WTC11 (cell line): ENCODE measurements around the gene CLIC2. TPM values are rescaled to one million over a fixed set of nuclear protein-coding genes. Genes with fewer than 3 reads are reported as not detected.

ENCODE experiments used
- ATAC-seq: fragments of 200-7000 bp; cut with Tn5 transposase; 2 replicates; pipeline ENCODE4 v1.10.0; 2021; ENCODE audit warnings: mild to moderate bottlenecking, moderate library complexity
- CTCF ChIA-PET: fragments of 300-600 bp; sonication (Branson Sonifier 250); formaldehyde crosslinking; loops from one replicate; lab custom pipeline; 2021; ENCODE audit warnings: antibody characterized with exemption; lab: Charles Lee
- POLR2A ChIA-PET: fragments of 350-600 bp; sonication (Branson Sonifier 250); formaldehyde crosslinking; loops from one replicate; lab custom pipeline; 2021; ENCODE audit warnings: antibody characterized with exemption; lab: Charles Lee
- DNase-seq: peaks from one replicate; pipeline ENCODE4 v3.0.0; 2021; ENCODE audit warnings: low spot score
- H3K27ac Mint-ChIP-seq: 2 replicates; pipeline ENCODE4 v1.8.0; 2021; ENCODE audit warnings: mixed read lengths
- H3K27me3 Mint-ChIP-seq: 2 replicates; pipeline ENCODE4 v1.8.0; 2021; ENCODE audit warnings: low read depth, mild to moderate bottlenecking, moderate library complexity, mixed read lengths
- H3K36me3 Mint-ChIP-seq: 2 replicates; pipeline ENCODE4 v1.8.0; 2021; ENCODE audit warnings: mixed read lengths
- H3K4me1 Mint-ChIP-seq: 2 replicates; pipeline ENCODE4 v1.8.0; 2022; ENCODE audit warnings: mixed read lengths
- H3K4me3 Mint-ChIP-seq: 2 replicates; pipeline ENCODE4 v1.8.0; 2021; ENCODE audit warnings: mild to moderate bottlenecking, moderate library complexity, mixed read lengths
- H3K9me3 Mint-ChIP-seq: 2 replicates; pipeline ENCODE4 v1.8.0; 2021; ENCODE audit warnings: mixed read lengths
- FOXJ3 ChIP-seq: sonication (generic); formaldehyde crosslinking; IDR thresholded peaks from 2 replicates; pipeline ENCODE4 v1.9.0; 2021; ENCODE audit warnings: missing genetic modification reagents, mild to moderate bottlenecking, borderline replicate concordance
- FOXP1 ChIP-seq: sonication (generic); formaldehyde crosslinking; IDR thresholded peaks from 2 replicates; pipeline ENCODE4 v1.8.0; 2022; ENCODE audit warnings: missing genetic modification reagents, mild to moderate bottlenecking, moderate library complexity, borderline replicate concordance
- GTF2I ChIP-seq: fragments of 250-450 bp; sonication (Bioruptor Pico); conservative IDR thresholded peaks from 2 replicates; pipeline ENCODE4 v1.4.0; 2021; ENCODE audit warnings: mild to moderate bottlenecking
- IRF2 ChIP-seq: sonication (generic); formaldehyde crosslinking; IDR thresholded peaks from 2 replicates; pipeline ENCODE4 v1.8.0; 2022; ENCODE audit warnings: low read depth, missing genetic modification reagents, borderline replicate concordance
- MXD4 ChIP-seq: fragments of 250-450 bp; sonication (Bioruptor Pico); IDR thresholded peaks from 2 replicates; pipeline ENCODE4 v1.8.0; 2021; ENCODE audit warnings: mild to moderate bottlenecking, moderate library complexity, borderline replicate concordance
- MYBL2 ChIP-seq: sonication (generic); formaldehyde crosslinking; IDR thresholded peaks from 2 replicates; pipeline ENCODE4 v1.8.1; 2023; ENCODE audit warnings: mild to moderate bottlenecking, moderate library complexity, missing genetic modification reagents
- ZNF423 ChIP-seq: fragments of 250-450 bp; sonication (Bioruptor Pico); IDR thresholded peaks from 2 replicates; pipeline ENCODE4 v2.1.2; 2022; ENCODE audit warnings: mild to moderate bottlenecking, moderate library complexity
- ZNF671 ChIP-seq: fragments of 250-450 bp; sonication (Bioruptor Pico); IDR thresholded peaks from 2 replicates; pipeline ENCODE4 v1.8.0; 2021; ENCODE audit warnings: mild to moderate bottlenecking
- total RNA-seq: library from RNA; stranded (reverse); gene quantifications from 3 replicates; pipeline ENCODE4 v1.2.3, GENCODE V29; 2021
- TF ChIP-seq, protein P1 (sequence below): fragments of 200-600 bp; IDR thresholded peaks from 2 replicates; pipeline ENCODE4 v1.8.0; 2022; ENCODE audit warnings: antibody characterized with exemption
- TF ChIP-seq, protein P2 (sequence below): sonication (generic); formaldehyde crosslinking; IDR thresholded peaks from 2 replicates; pipeline ENCODE4 v1.8.0; 2023; ENCODE audit warnings: missing genetic modification reagents, mild to moderate bottlenecking, borderline replicate concordance
- TF ChIP-seq, protein P3 (sequence below): sonication (generic); formaldehyde crosslinking; IDR thresholded peaks from 2 replicates; pipeline ENCODE4 v1.8.1; 2022; ENCODE audit warnings: missing genetic modification reagents, borderline replicate concordance
- TF ChIP-seq, protein P4 (sequence below): sonication (generic); formaldehyde crosslinking; IDR thresholded peaks from 2 replicates; pipeline ENCODE4 v1.8.1; 2023; ENCODE audit warnings: mild to moderate bottlenecking, moderate library complexity, missing genetic modification reagents
- TF ChIP-seq, protein P5 (sequence below): sonication (generic); formaldehyde crosslinking; IDR thresholded peaks from 2 replicates; pipeline ENCODE4 v1.8.0; 2022; ENCODE audit warnings: mild to moderate bottlenecking, missing genetic modification reagents
- TF ChIP-seq, protein P6 (sequence below): sonication (generic); formaldehyde crosslinking; IDR thresholded peaks from 2 replicates; pipeline ENCODE4 v1.8.1; 2022; ENCODE audit warnings: low read depth, missing genetic modification reagents, borderline replicate concordance
- TF ChIP-seq, protein P7 (sequence below): fragments of 250-450 bp; sonication (Bioruptor Pico); IDR thresholded peaks from 2 replicates; pipeline ENCODE4 v1.8.0; 2021; ENCODE audit warnings: mild to moderate bottlenecking
- TF ChIP-seq, protein P8 (sequence below): sonication (generic); formaldehyde crosslinking; IDR thresholded peaks from 2 replicates; pipeline ENCODE4 v1.8.1; 2023; ENCODE audit warnings: mild to moderate bottlenecking, missing genetic modification reagents, moderate library complexity

CLIC2 gene
- total RNA-seq, 1 experiment from 2014 or later, result 0.66 TPM

DNA sequence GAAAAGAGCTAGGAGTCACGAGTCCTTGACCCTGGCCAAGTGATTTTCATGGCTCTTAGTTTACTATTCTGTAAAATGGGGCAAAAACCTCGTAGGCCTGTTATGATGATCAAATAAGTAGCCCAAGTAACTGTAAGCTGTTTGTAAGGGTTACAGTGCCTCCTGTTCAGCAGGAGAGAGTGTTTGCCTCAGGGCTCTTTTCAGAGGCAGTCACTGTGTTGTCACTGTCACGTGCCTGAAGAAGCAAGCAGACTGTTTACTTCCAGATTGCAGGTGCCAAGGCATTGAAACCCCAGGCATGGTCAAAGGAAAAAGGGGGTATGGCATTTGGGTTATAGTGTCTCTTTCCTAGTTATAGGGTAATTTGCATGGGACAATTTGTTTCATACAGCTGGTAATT, 74.7 kb downstream of the CLIC2 start:
- ChIA-PET POLR2A (no interaction called here), CTCF (no interaction called here)
- TF ChIP-seq, protein P1, sequence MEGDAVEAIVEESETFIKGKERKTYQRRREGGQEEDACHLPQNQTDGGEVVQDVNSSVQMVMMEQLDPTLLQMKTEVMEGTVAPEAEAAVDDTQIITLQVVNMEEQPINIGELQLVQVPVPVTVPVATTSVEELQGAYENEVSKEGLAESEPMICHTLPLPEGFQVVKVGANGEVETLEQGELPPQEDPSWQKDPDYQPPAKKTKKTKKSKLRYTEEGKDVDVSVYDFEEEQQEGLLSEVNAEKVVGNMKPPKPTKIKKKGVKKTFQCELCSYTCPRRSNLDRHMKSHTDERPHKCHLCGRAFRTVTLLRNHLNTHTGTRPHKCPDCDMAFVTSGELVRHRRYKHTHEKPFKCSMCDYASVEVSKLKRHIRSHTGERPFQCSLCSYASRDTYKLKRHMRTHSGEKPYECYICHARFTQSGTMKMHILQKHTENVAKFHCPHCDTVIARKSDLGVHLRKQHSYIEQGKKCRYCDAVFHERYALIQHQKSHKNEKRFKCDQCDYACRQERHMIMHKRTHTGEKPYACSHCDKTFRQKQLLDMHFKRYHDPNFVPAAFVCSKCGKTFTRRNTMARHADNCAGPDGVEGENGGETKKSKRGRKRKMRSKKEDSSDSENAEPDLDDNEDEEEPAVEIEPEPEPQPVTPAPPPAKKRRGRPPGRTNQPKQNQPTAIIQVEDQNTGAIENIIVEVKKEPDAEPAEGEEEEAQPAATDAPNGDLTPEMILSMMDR, result no peak
- no peak for TF ChIP-seq ZNF671 (CRISPR knock-in tag)
- no peak for TF ChIP-seq ZNF423 (CRISPR knock-in tag)
- no peak for TF ChIP-seq IRF2 (CRISPR knock-in tag)
- TF ChIP-seq, protein P2, sequence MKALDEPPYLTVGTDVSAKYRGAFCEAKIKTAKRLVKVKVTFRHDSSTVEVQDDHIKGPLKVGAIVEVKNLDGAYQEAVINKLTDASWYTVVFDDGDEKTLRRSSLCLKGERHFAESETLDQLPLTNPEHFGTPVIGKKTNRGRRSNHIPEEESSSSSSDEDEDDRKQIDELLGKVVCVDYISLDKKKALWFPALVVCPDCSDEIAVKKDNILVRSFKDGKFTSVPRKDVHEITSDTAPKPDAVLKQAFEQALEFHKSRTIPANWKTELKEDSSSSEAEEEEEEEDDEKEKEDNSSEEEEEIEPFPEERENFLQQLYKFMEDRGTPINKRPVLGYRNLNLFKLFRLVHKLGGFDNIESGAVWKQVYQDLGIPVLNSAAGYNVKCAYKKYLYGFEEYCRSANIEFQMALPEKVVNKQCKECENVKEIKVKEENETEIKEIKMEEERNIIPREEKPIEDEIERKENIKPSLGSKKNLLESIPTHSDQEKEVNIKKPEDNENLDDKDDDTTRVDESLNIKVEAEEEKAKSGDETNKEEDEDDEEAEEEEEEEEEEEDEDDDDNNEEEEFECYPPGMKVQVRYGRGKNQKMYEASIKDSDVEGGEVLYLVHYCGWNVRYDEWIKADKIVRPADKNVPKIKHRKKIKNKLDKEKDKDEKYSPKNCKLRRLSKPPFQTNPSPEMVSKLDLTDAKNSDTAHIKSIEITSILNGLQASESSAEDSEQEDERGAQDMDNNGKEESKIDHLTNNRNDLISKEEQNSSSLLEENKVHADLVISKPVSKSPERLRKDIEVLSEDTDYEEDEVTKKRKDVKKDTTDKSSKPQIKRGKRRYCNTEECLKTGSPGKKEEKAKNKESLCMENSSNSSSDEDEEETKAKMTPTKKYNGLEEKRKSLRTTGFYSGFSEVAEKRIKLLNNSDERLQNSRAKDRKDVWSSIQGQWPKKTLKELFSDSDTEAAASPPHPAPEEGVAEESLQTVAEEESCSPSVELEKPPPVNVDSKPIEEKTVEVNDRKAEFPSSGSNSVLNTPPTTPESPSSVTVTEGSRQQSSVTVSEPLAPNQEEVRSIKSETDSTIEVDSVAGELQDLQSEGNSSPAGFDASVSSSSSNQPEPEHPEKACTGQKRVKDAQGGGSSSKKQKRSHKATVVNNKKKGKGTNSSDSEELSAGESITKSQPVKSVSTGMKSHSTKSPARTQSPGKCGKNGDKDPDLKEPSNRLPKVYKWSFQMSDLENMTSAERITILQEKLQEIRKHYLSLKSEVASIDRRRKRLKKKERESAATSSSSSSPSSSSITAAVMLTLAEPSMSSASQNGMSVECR (CRISPR knock-in tag), result no peak
- TF ChIP-seq, protein P3, sequence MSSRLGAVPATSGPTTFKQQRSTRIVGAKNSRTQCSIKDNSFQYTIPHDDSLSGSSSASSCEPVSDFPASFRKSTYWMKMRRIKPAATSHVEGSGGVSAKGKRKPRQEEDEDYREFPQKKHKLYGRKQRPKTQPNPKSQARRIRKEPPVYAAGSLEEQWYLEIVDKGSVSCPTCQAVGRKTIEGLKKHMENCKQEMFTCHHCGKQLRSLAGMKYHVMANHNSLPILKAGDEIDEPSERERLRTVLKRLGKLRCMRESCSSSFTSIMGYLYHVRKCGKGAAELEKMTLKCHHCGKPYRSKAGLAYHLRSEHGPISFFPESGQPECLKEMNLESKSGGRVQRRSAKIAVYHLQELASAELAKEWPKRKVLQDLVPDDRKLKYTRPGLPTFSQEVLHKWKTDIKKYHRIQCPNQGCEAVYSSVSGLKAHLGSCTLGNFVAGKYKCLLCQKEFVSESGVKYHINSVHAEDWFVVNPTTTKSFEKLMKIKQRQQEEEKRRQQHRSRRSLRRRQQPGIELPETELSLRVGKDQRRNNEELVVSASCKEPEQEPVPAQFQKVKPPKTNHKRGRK (CRISPR knock-in tag), result no peak
- TF ChIP-seq, protein P4, sequence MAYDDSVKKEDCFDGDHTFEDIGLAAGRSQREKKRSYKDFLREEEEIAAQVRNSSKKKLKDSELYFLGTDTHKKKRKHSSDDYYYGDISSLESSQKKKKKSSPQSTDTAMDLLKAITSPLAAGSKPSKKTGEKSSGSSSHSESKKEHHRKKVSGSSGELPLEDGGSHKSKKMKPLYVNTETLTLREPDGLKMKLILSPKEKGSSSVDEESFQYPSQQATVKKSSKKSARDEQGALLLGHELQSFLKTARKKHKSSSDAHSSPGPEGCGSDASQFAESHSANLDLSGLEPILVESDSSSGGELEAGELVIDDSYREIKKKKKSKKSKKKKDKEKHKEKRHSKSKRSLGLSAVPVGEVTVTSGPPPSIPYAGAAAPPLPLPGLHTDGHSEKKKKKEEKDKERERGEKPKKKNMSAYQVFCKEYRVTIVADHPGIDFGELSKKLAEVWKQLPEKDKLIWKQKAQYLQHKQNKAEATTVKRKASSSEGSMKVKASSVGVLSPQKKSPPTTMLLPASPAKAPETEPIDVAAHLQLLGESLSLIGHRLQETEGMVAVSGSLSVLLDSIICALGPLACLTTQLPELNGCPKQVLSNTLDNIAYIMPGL, result no peak
- no peak for TF ChIP-seq MYBL2 (CRISPR knock-in tag)
- TF ChIP-seq GTF2I, result no peak
- TF ChIP-seq, protein P5, sequence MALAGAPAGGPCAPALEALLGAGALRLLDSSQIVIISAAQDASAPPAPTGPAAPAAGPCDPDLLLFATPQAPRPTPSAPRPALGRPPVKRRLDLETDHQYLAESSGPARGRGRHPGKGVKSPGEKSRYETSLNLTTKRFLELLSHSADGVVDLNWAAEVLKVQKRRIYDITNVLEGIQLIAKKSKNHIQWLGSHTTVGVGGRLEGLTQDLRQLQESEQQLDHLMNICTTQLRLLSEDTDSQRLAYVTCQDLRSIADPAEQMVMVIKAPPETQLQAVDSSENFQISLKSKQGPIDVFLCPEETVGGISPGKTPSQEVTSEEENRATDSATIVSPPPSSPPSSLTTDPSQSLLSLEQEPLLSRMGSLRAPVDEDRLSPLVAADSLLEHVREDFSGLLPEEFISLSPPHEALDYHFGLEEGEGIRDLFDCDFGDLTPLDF (CRISPR knock-in tag), result no peak
- TF ChIP-seq, protein P6, sequence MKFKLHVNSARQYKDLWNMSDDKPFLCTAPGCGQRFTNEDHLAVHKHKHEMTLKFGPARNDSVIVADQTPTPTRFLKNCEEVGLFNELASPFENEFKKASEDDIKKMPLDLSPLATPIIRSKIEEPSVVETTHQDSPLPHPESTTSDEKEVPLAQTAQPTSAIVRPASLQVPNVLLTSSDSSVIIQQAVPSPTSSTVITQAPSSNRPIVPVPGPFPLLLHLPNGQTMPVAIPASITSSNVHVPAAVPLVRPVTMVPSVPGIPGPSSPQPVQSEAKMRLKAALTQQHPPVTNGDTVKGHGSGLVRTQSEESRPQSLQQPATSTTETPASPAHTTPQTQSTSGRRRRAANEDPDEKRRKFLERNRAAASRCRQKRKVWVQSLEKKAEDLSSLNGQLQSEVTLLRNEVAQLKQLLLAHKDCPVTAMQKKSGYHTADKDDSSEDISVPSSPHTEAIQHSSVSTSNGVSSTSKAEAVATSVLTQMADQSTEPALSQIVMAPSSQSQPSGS (CRISPR knock-in tag), result no peak
- TF ChIP-seq FOXJ3 (CRISPR knock-in tag), result no peak
- no peak for TF ChIP-seq FOXP1
- TF ChIP-seq, protein P7, sequence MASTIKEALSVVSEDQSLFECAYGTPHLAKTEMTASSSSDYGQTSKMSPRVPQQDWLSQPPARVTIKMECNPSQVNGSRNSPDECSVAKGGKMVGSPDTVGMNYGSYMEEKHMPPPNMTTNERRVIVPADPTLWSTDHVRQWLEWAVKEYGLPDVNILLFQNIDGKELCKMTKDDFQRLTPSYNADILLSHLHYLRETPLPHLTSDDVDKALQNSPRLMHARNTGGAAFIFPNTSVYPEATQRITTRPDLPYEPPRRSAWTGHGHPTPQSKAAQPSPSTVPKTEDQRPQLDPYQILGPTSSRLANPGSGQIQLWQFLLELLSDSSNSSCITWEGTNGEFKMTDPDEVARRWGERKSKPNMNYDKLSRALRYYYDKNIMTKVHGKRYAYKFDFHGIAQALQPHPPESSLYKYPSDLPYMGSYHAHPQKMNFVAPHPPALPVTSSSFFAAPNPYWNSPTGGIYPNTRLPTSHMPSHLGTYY, result no peak
- TF ChIP-seq MXD4 (CRISPR knock-in tag), result no peak
- TF ChIP-seq, protein P8, sequence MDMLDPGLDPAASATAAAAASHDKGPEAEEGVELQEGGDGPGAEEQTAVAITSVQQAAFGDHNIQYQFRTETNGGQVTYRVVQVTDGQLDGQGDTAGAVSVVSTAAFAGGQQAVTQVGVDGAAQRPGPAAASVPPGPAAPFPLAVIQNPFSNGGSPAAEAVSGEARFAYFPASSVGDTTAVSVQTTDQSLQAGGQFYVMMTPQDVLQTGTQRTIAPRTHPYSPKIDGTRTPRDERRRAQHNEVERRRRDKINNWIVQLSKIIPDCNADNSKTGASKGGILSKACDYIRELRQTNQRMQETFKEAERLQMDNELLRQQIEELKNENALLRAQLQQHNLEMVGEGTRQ (CRISPR knock-in tag), result no peak
- Mint-ChIP-seq H3K36me3 (0 out of 2 replicates have a peak, but pooled peaks cover 3% of the 10 kb centered on the region), H3K9me3 (no peaks in the 10 kb centered on the region), H3K4me1 (peaks cover 12% of the 10 kb centered on the region), H3K4me3 (no peak overlapping the region), H3K27ac (no peak overlapping the region), H3K27me3 (no peaks in the 10 kb centered on the region)
- no peak for ATAC-seq
- DNase-seq, result no peak
